ENCODE results near the gene GAL3ST1.

Gene GAL3ST1

GRCh38 chr22:30591191-30591587 is 16.7 kb upstream of the GAL3ST1 start:
- peak overlapping the region; percentile 99 for H3K4me2 ChIP-seq (ENCODE audit: low read length)
- H2AFZ ChIP-seq = peak overlapping the region; percentile 82
- H3K9me3 ChIP-seq (ENCODE audit: control insufficient read depth, low read length) = no peaks in the 10 kb centered on the region
- no peaks in the 10 kb centered on the region for H3K36me3 ChIP-seq (ENCODE audit: control insufficient read depth, insufficient read depth, low read length)
- TF ChIP-seq CTCF (IDR thresholded peaks at IDR 0.05) = no peak
- peaks cover 14% of the 10 kb centered on the region for H3K79me2 ChIP-seq
- H3K4me1 ChIP-seq = peaks cover 8% of the 10 kb centered on the region
- H3K27ac ChIP-seq = no peak overlapping the region
- H3K27me3 ChIP-seq (ENCODE audit: control insufficient read depth, insufficient read depth, low read length) = no peaks in the 10 kb centered on the region
- no peak overlapping the region for H3K9ac ChIP-seq
- peak overlapping the region; percentile 94 for H3K4me3 ChIP-seq (ENCODE audit: low read depth, low read length)

DNA sequence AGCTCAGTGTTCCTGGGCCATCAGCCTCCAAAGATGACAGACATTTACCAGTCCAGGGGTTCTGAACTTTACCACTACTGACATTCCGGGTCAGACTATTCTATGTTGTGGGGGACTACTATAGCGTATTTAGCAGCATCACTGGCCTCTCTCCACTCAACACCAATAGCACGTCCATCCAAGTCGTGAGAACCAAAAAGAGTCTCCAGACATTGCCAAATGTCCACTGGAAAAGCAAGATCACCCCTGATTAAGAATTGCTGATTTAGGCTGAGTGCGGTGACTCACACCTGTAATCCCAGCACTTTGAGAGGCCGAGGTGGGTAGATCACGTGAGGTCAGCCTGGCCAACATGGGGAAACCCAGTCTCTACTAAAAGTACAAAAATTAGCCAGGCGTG is 11.9 kb upstream of the GAL3ST1 start:
- Histone ChIP-seq H3K4me3 (ENCODE audit: low read depth, low read length) (no peak overlapping the region), H3K27ac (no peak overlapping the region), H3K9ac (no peak overlapping the region), H3K36me3 (ENCODE audit: control insufficient read depth, insufficient read depth, low read length) (no peaks in the 10 kb centered on the region), H2AFZ (no peak overlapping the region), H3K4me2 (ENCODE audit: low read length) (no peak overlapping the region), H3K9me3 (ENCODE audit: control insufficient read depth, low read length) (no peaks in the 10 kb centered on the region), H3K27me3 (ENCODE audit: control insufficient read depth, insufficient read depth, low read length) (no peaks in the 10 kb centered on the region), H3K79me2 (peaks cover 13% of the 10 kb centered on the region), H3K4me1 (peaks cover 8% of the 10 kb centered on the region)
- TF ChIP-seq CTCF (IDR thresholded peaks at IDR 0.05) = no peak

DNA sequence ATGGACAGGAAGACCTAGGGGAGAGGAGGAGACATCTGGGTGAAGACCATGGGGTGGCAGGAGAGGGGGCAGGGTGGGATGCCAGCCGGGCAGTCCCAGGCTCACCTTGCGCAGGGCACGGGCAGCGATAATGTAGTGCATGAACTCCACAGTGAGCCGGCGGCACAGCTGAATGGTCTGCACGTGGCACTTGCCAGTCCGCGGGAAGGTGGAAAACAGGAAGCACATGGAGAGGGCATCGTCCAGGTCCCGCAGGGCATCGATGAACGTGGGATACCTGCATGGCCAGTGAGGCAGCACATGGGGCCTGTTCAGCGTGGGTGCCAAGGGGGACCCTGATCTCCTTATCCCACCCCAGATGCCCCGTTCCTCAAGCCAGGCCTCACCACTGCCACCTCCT is 10.0 kb upstream of the GAL3ST1 start:
- no peak for TF ChIP-seq CTCF (IDR thresholded peaks at IDR 0.05)
- no peak overlapping the region for H3K27ac ChIP-seq
- no peaks in the 10 kb centered on the region for H3K36me3 ChIP-seq (ENCODE audit: control insufficient read depth, insufficient read depth, low read length)

GRCh38 chr22:30582788-30583545 is 8.5 kb upstream of the GAL3ST1 start:
- H2AFZ ChIP-seq = no peak overlapping the region
- H3K4me3 ChIP-seq (ENCODE audit: low read depth, low read length) = no peak overlapping the region
- H3K9ac ChIP-seq = no peak overlapping the region
- no peak overlapping the region for H3K4me2 ChIP-seq (ENCODE audit: low read length)
- H3K27me3 ChIP-seq (ENCODE audit: control insufficient read depth, insufficient read depth, low read length) = no peaks in the 10 kb centered on the region
- no peaks in the 10 kb centered on the region for H3K79me2 ChIP-seq
- H3K36me3 ChIP-seq (ENCODE audit: control insufficient read depth, insufficient read depth, low read length) = no peaks in the 10 kb centered on the region
- H3K27ac ChIP-seq = no peak overlapping the region
- no peak for TF ChIP-seq CTCF (IDR thresholded peaks at IDR 0.05)
- H3K4me1 ChIP-seq = no peaks in the 10 kb centered on the region
- no peaks in the 10 kb centered on the region for H3K9me3 ChIP-seq (ENCODE audit: control insufficient read depth, low read length)

More for the DNA sequence above, 10.0 kb upstream of the GAL3ST1 start:
- no peaks in the 10 kb centered on the region for H3K4me1 ChIP-seq
- no peak overlapping the region for H2AFZ ChIP-seq
- no peak overlapping the region for H3K4me2 ChIP-seq (ENCODE audit: low read length)
- H3K4me3 ChIP-seq (ENCODE audit: low read depth, low read length) = no peak overlapping the region
- H3K9ac ChIP-seq = no peak overlapping the region
- H3K9me3 ChIP-seq (ENCODE audit: control insufficient read depth, low read length) = no peaks in the 10 kb centered on the region
- no peaks in the 10 kb centered on the region for H3K27me3 ChIP-seq (ENCODE audit: control insufficient read depth, insufficient read depth, low read length)
- no peaks in the 10 kb centered on the region for H3K79me2 ChIP-seq

DNA sequence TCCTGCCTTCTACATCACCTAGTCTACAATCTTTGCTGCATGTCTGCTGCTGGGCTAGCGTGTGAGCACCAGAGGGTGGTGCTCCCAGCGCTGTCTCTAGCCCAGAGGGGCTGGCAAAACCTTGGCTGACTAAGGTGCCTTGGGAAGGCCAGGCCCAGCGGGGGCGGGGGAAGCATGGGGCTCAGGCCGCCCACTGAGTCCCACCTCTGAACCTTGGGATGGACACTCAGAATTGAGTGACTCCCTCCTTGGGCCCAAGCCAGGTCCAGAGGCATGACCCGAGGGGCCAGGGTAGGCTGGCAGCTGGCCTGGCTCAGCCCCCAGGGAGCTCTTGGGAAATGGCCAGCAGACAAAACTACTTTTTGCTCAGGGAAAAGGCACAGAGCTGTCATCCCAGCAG is 7.6 kb upstream of the GAL3ST1 start:
- H3K4me1 ChIP-seq = no peaks in the 10 kb centered on the region
- no peaks in the 10 kb centered on the region for H3K36me3 ChIP-seq (ENCODE audit: control insufficient read depth, insufficient read depth, low read length)
- H3K9ac ChIP-seq = no peak overlapping the region

More for the DNA sequence above, 7.6 kb upstream of the GAL3ST1 start:
- Histone ChIP-seq H3K4me3 (ENCODE audit: low read depth, low read length) (no peak overlapping the region), H3K79me2 (no peaks in the 10 kb centered on the region), H3K9me3 (ENCODE audit: control insufficient read depth, low read length) (no peaks in the 10 kb centered on the region), H3K27me3 (ENCODE audit: control insufficient read depth, insufficient read depth, low read length) (no peaks in the 10 kb centered on the region), H2AFZ (no peak overlapping the region), H3K27ac (no peak overlapping the region), H3K4me2 (ENCODE audit: low read length) (no peak overlapping the region)
- no peak for TF ChIP-seq CTCF (IDR thresholded peaks at IDR 0.05)

All from parathyroid adenoma (tissue), 2 donors.